OCI-LY7 (cell line): ENCODE results near the gene RFX2. TPM values are rescaled to one million over a fixed set of nuclear protein-coding genes. Genes with fewer than 3 reads are reported as not detected.

ENCODE experiments used
- BruUV-seq: library from RNA; stranded (reverse); fragments of 400-500 nt; replicated peaks from 2 replicates; lab custom pipeline; 2021; lab: Mats Ljungman, UMichigan
- CTCF ChIA-PET: fragments of 300-600 bp; sonication (Branson Sonifier 250); formaldehyde crosslinking; loops from one replicate; lab custom pipeline; 2022; ENCODE audit warnings: antibody characterized with exemption; ENCODE audit not compliant: unreplicated experiment; lab: Charles Lee
- POLR2A ChIA-PET: fragments of 300-600 bp; sonication (Branson Sonifier 250); formaldehyde crosslinking; loops from one replicate; lab custom pipeline; 2022; ENCODE audit warnings: antibody characterized with exemption; lab: Charles Lee
- DNase-seq: peaks from one replicate; pipeline ENCODE4 v3.0.0-alpha.2; 2015; ENCODE audit warnings: low spot score
- H2AFZ ChIP-seq: fragments of 200-600 bp; sonication (generic), shearing (Covaris generic); 2 replicates; pipeline ENCODE4 v1.6.1; 2014; ENCODE audit warnings: mild to moderate bottlenecking, antibody characterized with exemption, low read length, moderate library complexity
- H3K27ac ChIP-seq: fragments of 200-600 bp; sonication (generic); 2 replicates; pipeline ENCODE4 v1.5.1; 2014; ENCODE audit warnings: mixed run types, low read depth, mild to moderate bottlenecking, moderate library complexity, low read length, inconsistent platforms; ENCODE audit not compliant: poor library complexity, severe bottlenecking
- H3K36me3 ChIP-seq: fragments of 200-600 bp; sonication (generic); 2 replicates; pipeline ENCODE4 v1.6.1; 2014; ENCODE audit warnings: mild to moderate bottlenecking, antibody characterized with exemption, low read length, moderate library complexity, mixed read lengths; ENCODE audit not compliant: insufficient read depth
- H3K4me1 ChIP-seq: fragments of 200-600 bp; sonication (generic); 2 replicates; pipeline ENCODE4 v1.5.1; 2014; ENCODE audit warnings: mild to moderate bottlenecking, low read length; ENCODE audit not compliant: insufficient read depth, poor library complexity, severe bottlenecking
- H3K4me2 ChIP-seq: fragments of 200-600 bp; sonication (generic); 2 replicates; pipeline ENCODE4 v1.6.1; 2014; ENCODE audit warnings: mild to moderate bottlenecking, low read length
- H3K4me3 ChIP-seq: fragments of 200-600 bp; sonication (generic); 2 replicates; pipeline ENCODE4 v1.5.1; 2014; ENCODE audit warnings: mild to moderate bottlenecking, low read depth, low read length; ENCODE audit not compliant: poor library complexity, severe bottlenecking
- H3K79me2 ChIP-seq: fragments of 200-600 bp; sonication (generic); 2 replicates; pipeline ENCODE4 v1.6.1; 2016; ENCODE audit warnings: low read depth, mild to moderate bottlenecking, low read length, moderate library complexity, mixed read lengths; ENCODE audit not compliant: insufficient read depth
- H3K9me2 ChIP-seq: fragments of 200-600 bp; sonication (generic); 2 replicates; pipeline ENCODE4 v1.6.1; 2016; ENCODE audit warnings: mild to moderate bottlenecking, low read length, mixed read lengths; ENCODE audit not compliant: insufficient read depth
- H3K9me3 ChIP-seq: fragments of 200-600 bp; sonication (generic); 2 replicates; pipeline ENCODE4 v1.6.1; 2014; ENCODE audit warnings: mild to moderate bottlenecking, mixed run types, low read length, mixed read lengths
- H4K20me1 ChIP-seq: fragments of 200-600 bp; sonication (generic); 2 replicates; pipeline ENCODE4 v1.6.1; 2014; ENCODE audit warnings: mild to moderate bottlenecking, antibody characterized with exemption, low read length, moderate library complexity, mixed read lengths; ENCODE audit not compliant: insufficient read depth
- EZH2phosphoT487 ChIP-seq: fragments of 200-600 bp; sonication (generic); IDR thresholded peaks from 2 replicates; pipeline ENCODE4 v1.6.1; 2018; ENCODE audit warnings: low read depth, borderline replicate concordance, mild to moderate bottlenecking, mixed run types, antibody characterized with exemption, low read length, moderate library complexity, mixed read lengths
- intact Hi-C: fragments of 100-400 bp; cut with micrococcal nuclease; formaldehyde crosslinking; loops from one replicate; pipeline ENCODE4 v1.10.0; 2022; ENCODE audit not compliant: unreplicated experiment
- total RNA-seq, 2 experiments: library from RNA; depleted of rRNA in 1 of 2; stranded (reverse); fragments of >200 nt in 1 of 2; shearing (Covaris generic) in 1 of 2; gene quantifications; 2 replicates each; pipeline ENCODE4 v1.2.3, GENCODE V29; 2014 to 2022
- TF ChIP-seq, protein P1 (sequence below): fragments of 200-600 bp; sonication (generic); conservative IDR thresholded peaks from 2 replicates; pipeline ENCODE4 v1.5.1; 2014; ENCODE audit warnings: mild to moderate bottlenecking, antibody characterized with exemption, low read length, moderate library complexity, mixed read lengths

The RFX2 gene
- total RNA-seq, 2 experiments from 2014 or later: 11.0 to 11.8 TPM

DNA sequence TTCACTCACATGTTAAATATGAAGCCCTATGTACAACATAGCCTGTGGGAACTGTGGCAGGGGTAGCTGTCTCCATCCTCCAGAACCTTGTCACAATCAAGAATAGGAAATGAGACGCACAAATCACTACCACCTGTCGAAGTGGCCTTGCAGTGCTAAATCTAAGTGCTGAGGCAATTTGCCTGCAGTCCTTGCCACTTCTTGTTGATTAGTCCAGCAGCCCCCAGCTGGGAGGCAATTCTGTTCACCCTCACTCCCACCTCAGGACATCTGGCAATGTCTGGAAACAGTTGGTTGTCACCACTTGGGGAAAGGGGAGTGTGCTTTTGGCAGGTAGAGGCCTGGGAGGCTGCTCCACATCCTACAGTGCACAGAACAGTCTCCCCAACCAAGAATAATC, 10.7 kb downstream of the RFX2 start:
- DNase-seq: no peak
- Histone ChIP-seq H3K79me2 (no peaks in the 10 kb centered on the region), H3K9me3 (no peaks in the 10 kb centered on the region), H2AFZ (no peak overlapping the region), H3K9me2 (no peaks in the 10 kb centered on the region), H3K4me1 (no peaks in the 10 kb centered on the region), H3K4me2 (no peak overlapping the region), H3K27ac (no peak overlapping the region), H4K20me1 (no peaks in the 10 kb centered on the region), H3K36me3 (no peaks in the 10 kb centered on the region), H3K4me3 (no peak overlapping the region)
- no TSS peak for BruUV-seq
- TF ChIP-seq, protein P1, sequence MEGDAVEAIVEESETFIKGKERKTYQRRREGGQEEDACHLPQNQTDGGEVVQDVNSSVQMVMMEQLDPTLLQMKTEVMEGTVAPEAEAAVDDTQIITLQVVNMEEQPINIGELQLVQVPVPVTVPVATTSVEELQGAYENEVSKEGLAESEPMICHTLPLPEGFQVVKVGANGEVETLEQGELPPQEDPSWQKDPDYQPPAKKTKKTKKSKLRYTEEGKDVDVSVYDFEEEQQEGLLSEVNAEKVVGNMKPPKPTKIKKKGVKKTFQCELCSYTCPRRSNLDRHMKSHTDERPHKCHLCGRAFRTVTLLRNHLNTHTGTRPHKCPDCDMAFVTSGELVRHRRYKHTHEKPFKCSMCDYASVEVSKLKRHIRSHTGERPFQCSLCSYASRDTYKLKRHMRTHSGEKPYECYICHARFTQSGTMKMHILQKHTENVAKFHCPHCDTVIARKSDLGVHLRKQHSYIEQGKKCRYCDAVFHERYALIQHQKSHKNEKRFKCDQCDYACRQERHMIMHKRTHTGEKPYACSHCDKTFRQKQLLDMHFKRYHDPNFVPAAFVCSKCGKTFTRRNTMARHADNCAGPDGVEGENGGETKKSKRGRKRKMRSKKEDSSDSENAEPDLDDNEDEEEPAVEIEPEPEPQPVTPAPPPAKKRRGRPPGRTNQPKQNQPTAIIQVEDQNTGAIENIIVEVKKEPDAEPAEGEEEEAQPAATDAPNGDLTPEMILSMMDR: no peak
- TF ChIP-seq EZH2phosphoT487: no peak
- POLR2A ChIA-PET: no interaction called here
- CTCF ChIA-PET: no interaction called here
- intact Hi-C loops: no loop called here

DNA sequence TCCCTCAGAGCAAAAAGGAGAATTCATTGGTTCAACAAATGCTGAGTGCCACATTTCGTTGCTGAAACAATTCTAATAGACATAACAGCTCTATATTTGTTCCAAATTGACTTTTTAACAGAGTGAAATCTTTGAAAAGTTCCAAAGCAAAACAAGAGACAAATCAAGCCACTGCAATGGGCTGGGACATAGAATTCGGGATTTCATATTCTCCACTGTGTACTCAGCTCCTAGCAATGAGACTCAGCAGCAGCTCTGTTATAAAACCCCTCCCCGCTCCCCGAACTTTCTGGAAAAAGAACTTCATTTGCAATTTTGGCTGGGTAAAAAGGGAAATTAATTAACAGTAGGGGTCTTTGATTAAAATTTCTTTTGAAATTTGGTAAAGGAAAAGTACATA, 11.3 kb downstream of the RFX2 start:
- BruUV-seq: no TSS peak
- no peaks in the 10 kb centered on the region for H3K9me3 ChIP-seq
- DNase-seq: no peak
- no peaks in the 10 kb centered on the region for H4K20me1 ChIP-seq
- H3K79me2 ChIP-seq: no peaks in the 10 kb centered on the region
- ChIA-PET CTCF (no interaction called here), POLR2A (interaction anchor here (0.6 kb wide), 1 partner anchor 1286 kb away, joined by 3 read pairs; no protein-coding TSS in a partner anchor)
- H2AFZ ChIP-seq: no peak overlapping the region
- no peaks in the 10 kb centered on the region for H3K4me1 ChIP-seq
- H3K4me2 ChIP-seq: no peak overlapping the region
- no peaks in the 10 kb centered on the region for H3K36me3 ChIP-seq
- H3K27ac ChIP-seq: no peak overlapping the region
- no peak overlapping the region for H3K4me3 ChIP-seq
- intact Hi-C loops: no loop called here
- H3K9me2 ChIP-seq: no peaks in the 10 kb centered on the region
- TF ChIP-seq EZH2phosphoT487: no peak
- TF ChIP-seq, protein P1: no peak

DNA sequence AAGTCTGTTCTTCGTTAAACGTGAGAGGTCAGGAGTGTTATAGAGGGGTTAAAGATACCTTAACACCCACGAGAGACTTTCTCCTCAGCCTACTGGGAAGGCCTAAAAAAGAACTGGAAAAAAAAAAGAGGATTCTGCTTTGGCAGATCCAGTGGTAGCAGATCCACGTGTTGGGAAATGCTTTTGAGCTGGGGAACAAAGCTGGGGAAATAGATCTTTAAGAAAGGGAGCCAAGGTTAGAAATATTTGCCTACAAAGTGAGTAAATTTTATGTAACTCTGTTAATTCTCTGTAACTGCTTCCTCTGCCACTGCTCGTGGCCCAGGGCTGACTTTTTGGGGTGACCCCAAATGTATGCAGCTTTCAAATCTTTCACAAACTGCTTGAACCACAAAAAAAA, 11.7 kb downstream of the RFX2 start:
- ChIA-PET POLR2A (interaction anchor here (0.6 kb wide), 2 partner anchors 462 to 1287 kb away, joined by 3 to 5 read pairs; no protein-coding TSS in a partner anchor), CTCF (no interaction called here)
- intact Hi-C loops: no loop called here
- TF ChIP-seq, protein P1: no peak
- H3K27ac ChIP-seq: no peak overlapping the region
- no peaks in the 10 kb centered on the region for H3K79me2 ChIP-seq
- H3K36me3 ChIP-seq: no peaks in the 10 kb centered on the region
- H4K20me1 ChIP-seq: no peaks in the 10 kb centered on the region
- H3K9me3 ChIP-seq: no peaks in the 10 kb centered on the region
- no peak overlapping the region for H3K4me2 ChIP-seq
- no peak overlapping the region for H3K4me3 ChIP-seq
- H3K9me2 ChIP-seq: no peaks in the 10 kb centered on the region
- H3K4me1 ChIP-seq: no peaks in the 10 kb centered on the region
- BruUV-seq: no TSS peak
- no peak overlapping the region for H2AFZ ChIP-seq
- no peak for DNase-seq
